Neuron (in vitro differentiated cells): Measurements from ENCODE around the gene RPL7L1.
A peak's percentile ranks its signal among the peaks of the same experiment; 100 is the strongest.

ENCODE experiments used
- H2AFZ ChIP-seq: one replicate; pipeline ENCODE4 v1.6.1; 2013; ENCODE audit warnings: low read depth, mild to moderate bottlenecking, inconsistent platforms, low read length, moderate library complexity
- H3K27me3 ChIP-seq: one replicate; pipeline ENCODE4 v1.6.1; 2013; ENCODE audit warnings: low read length; ENCODE audit not compliant: insufficient read depth
- H3K36me3 ChIP-seq: one replicate; pipeline ENCODE4 v1.6.1; 2013; ENCODE audit warnings: low read length; ENCODE audit not compliant: insufficient read depth
- H3K4me1 ChIP-seq: one replicate; pipeline ENCODE4 v1.6.1; 2013; ENCODE audit warnings: low read length; ENCODE audit not compliant: insufficient read depth
- H3K4me3 ChIP-seq: 2 replicates; pipeline ENCODE4 v1.5.1; 2013; ENCODE audit warnings: mild to moderate bottlenecking, low read length, moderate library complexity
- H3K9me3 ChIP-seq: one replicate; pipeline ENCODE4 v1.6.1; 2013; ENCODE audit warnings: low read length

RPL7L1 gene

GRCh38 chr6:42928986-42929820 is 49.8 kb downstream of the RPL7L1 start, which contains the start of gene CNPY3:
Gene CNPY3, plus strand, starts transcription at chr6:42929480. Its CDS starts 91 bp downstream, at chr6:42929571.
- peaks cover 19% of the 10 kb centered on the region for H3K4me1 ChIP-seq
- no peaks in the 10 kb centered on the region for H3K9me3 ChIP-seq
- no peaks in the 10 kb centered on the region for H3K27me3 ChIP-seq
- peaks cover 12% of the 10 kb centered on the region for H3K36me3 ChIP-seq
- H2AFZ ChIP-seq: peak within 1 kb of the TSS; percentile 35
- peak within 1 kb of the TSS; percentile 59 for H3K4me3 ChIP-seq

GRCh38 chr6:42929821-42930360 is 50.5 kb downstream of the RPL7L1 start:
- Histone ChIP-seq H3K4me3 (peak overlapping the region; percentile 59), H3K9me3 (no peaks in the 10 kb centered on the region), H3K4me1 (peaks cover 19% of the 10 kb centered on the region), H3K27me3 (no peaks in the 10 kb centered on the region), H3K36me3 (peaks cover 16% of the 10 kb centered on the region), H2AFZ (peak overlapping the region; percentile 35)

- peaks cover 35% of the 10 kb centered on the region for H3K36me3 ChIP-seq
- no peak overlapping the region for H2AFZ ChIP-seq
- no peaks in the 10 kb centered on the region for H3K27me3 ChIP-seq
- no peaks in the 10 kb centered on the region for H3K9me3 ChIP-seq
- H3K4me1 ChIP-seq: peaks cover 19% of the 10 kb centered on the region
- no peak overlapping the region for H3K4me3 ChIP-seq
These were observed 53.0 kb downstream of the RPL7L1 start for GRCh38 chr6:42932412-42932811.

GRCh38 chr6:42933205-42933604 is 53.8 kb downstream of the RPL7L1 start:
- Histone ChIP-seq H3K27me3 (no peaks in the 10 kb centered on the region), H2AFZ (no peak overlapping the region), H3K36me3 (peaks cover 42% of the 10 kb centered on the region), H3K4me1 (peaks cover 19% of the 10 kb centered on the region), H3K9me3 (no peaks in the 10 kb centered on the region), H3K4me3 (no peak overlapping the region)

DNA sequence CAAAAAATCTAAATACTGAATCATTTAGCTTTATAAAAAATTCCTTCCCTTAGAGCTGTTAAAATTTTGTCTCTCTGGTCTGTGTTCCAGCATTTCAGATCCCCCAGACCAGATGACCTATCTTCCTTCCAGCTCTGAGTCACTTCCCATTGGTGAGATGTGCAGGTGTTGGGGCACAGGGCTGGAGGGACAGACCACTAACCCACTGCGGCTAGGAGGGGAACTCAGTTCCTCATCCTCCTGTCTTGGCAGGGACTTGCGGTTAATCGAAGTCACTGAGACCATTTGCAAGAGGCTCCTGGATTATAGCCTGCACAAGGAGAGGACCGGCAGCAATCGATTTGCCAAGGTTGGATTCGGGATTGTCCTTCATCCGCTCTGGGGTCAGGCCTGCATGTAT is 55.9 kb downstream of the RPL7L1 start:
- Histone ChIP-seq H3K36me3 (peaks cover 59% of the 10 kb centered on the region), H3K27me3 (no peaks in the 10 kb centered on the region), H2AFZ (no peak overlapping the region), H3K9me3 (no peaks in the 10 kb centered on the region), H3K4me1 (peaks cover 16% of the 10 kb centered on the region), H3K4me3 (no peak overlapping the region)

DNA sequence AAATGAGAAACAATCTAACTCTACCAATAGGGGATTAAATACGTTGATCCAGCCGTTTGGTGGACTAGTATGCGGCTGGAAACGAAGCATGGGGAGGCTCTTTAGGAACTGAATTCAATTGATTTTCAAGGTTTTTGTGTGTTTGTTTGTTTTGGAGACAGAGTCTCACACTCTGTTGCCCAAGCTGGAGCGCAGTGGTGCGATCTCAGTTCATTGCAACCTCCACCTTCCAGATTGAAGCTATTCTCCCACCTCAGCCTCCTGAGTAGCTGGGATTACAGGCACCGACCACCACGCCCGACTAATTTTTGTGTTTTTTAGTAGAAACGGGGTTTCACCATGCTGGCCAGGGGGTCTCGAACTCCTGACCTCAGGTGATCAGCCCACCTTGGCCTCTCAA is 57.0 kb downstream of the RPL7L1 start:
- no peak overlapping the region for H3K4me3 ChIP-seq
- no peaks in the 10 kb centered on the region for H3K9me3 ChIP-seq
- H3K4me1 ChIP-seq: peaks cover 8% of the 10 kb centered on the region
- H2AFZ ChIP-seq: no peak overlapping the region
- H3K27me3 ChIP-seq: no peaks in the 10 kb centered on the region
- H3K36me3 ChIP-seq: peaks cover 61% of the 10 kb centered on the region

DNA sequence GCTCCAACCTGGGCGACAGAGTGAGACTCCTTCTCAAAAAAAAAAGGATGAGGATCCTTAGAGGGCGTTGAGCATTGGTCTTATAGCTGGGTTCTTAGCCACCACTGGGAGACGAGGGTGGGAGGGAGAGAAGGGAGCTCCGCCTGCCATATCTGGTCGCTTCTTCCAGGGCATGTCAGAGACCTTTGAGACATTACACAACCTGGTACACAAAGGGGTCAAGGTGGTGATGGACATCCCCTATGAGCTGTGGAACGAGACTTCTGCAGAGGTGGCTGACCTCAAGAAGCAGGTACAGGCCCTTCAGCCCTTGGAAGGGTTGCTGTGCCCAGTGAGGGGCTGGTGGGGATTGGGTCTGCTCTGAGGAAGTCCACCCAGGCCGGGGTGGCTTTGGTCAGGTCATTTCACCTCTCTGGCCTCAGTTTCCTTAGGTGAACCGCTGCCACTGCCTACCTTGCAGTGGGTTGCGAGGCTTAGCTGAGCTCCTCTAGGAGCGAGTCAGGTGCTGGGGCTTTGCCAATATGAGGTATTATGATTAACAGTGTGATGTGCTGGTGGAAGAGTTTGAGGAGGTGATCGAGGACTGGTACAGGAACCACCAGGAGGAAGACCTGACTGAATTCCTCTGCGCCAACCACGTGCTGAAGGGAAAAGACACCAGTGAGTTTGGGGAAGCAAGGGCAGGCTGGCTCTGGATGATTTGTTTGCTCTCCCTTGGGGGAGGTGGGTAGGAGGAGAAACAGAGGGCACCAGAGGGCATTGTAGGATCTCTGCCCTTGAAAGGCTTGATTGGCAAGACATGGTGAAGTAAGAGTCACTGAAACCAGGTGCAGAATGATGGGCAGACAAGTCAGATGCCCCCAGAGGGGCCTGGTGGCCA is 58.4 kb downstream of the RPL7L1 start:
- Histone ChIP-seq H3K4me3 (no peak overlapping the region), H3K4me1 (peaks cover 3% of the 10 kb centered on the region), H2AFZ (no peak overlapping the region), H3K27me3 (no peaks in the 10 kb centered on the region), H3K36me3 (peaks cover 58% of the 10 kb centered on the region), H3K9me3 (no peaks in the 10 kb centered on the region)

DNA sequence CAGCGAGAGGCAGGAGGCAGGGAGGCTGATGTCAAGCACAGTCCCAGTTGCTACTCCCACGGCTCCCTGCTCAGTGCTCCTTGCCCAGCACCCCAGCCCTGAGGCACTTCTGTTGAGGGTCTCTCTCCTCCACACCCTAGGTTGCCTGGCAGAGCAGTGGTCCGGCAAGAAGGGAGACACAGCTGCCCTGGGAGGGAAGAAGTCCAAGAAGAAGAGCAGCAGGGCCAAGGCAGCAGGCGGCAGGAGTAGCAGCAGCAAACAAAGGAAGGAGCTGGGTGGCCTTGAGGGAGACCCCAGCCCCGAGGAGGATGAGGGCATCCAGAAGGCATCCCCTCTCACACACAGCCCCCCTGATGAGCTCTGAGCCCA is 59.0 kb downstream of the RPL7L1 start:
- Histone ChIP-seq H2AFZ (no peak overlapping the region), H3K4me1 (no peaks in the 10 kb centered on the region), H3K9me3 (no peaks in the 10 kb centered on the region), H3K4me3 (no peak overlapping the region), H3K36me3 (peaks cover 60% of the 10 kb centered on the region), H3K27me3 (no peaks in the 10 kb centered on the region)

- no peak overlapping the region for H3K4me3 ChIP-seq
- H3K9me3 ChIP-seq: no peaks in the 10 kb centered on the region
- peaks cover 62% of the 10 kb centered on the region for H3K36me3 ChIP-seq
- no peak overlapping the region for H2AFZ ChIP-seq
- H3K27me3 ChIP-seq: no peaks in the 10 kb centered on the region
- H3K4me1 ChIP-seq: no peaks in the 10 kb centered on the region
These were observed 59.8 kb downstream of the RPL7L1 start for GRCh38 chr6:42938987-42939809.
